PC-3 (cell line): ENCODE measurements around the gene EEPD1. TPM values are rescaled to one million over a fixed set of nuclear protein-coding genes. Genes with fewer than 3 reads are reported as not detected.

Experiments used
- ATAC-seq: fragments of 200-7000 bp; cut with Tn5 transposase; 2 replicates; pipeline ENCODE4 v1.9.1; 2020; ENCODE audit warnings: mild to moderate bottlenecking, moderate library complexity
- BruUV-seq: library from RNA; stranded (reverse); fragments of 400-500 nt; replicated peaks from 2 replicates; lab custom pipeline; 2021; lab: Mats Ljungman, UMichigan
- CTCF ChIA-PET: fragments of 300-600 bp; sonication (Branson Sonifier 250); formaldehyde crosslinking; loops from one replicate; lab custom pipeline; 2022; ENCODE audit warnings: antibody characterized with exemption; lab: Charles Lee
- POLR2A ChIA-PET: fragments of 300-600 bp; sonication (Branson Sonifier 250); formaldehyde crosslinking; loops from one replicate; lab custom pipeline; 2022; ENCODE audit warnings: antibody characterized with exemption; ENCODE audit not compliant: unreplicated experiment; lab: Charles Lee
- DNase-seq: peaks from one replicate; pipeline ENCODE4 v3.0.0-alpha.2; 2015
- H2AFZ ChIP-seq: fragments of 300-600 bp; sonication (generic); 2 replicates; pipeline ENCODE4 v1.6.0; 2016; ENCODE audit warnings: antibody characterized with exemption, low read length
- H3F3A ChIP-seq: fragments of 300-600 bp; sonication (generic); one replicate; pipeline ENCODE4 v1.6.0; 2017; ENCODE audit warnings: antibody characterized with exemption, low read length, control low read depth, mild to moderate bottlenecking; ENCODE audit not compliant: unreplicated experiment
- H3K27ac ChIP-seq: fragments of 300-600 bp; sonication (generic); 2 replicates; pipeline ENCODE4 v1.5.1; 2016; ENCODE audit warnings: mild to moderate bottlenecking, low read length
- H3K27me3 ChIP-seq: fragments of 300-600 bp; sonication (generic); 2 replicates; pipeline ENCODE4 v1.6.1; 2016; ENCODE audit warnings: low read length, mixed read lengths
- H3K36me3 ChIP-seq: fragments of 300-600 bp; sonication (generic); 2 replicates; pipeline ENCODE4 v1.6.1; 2016; ENCODE audit warnings: low read depth, mixed run types, low read length, mixed read lengths
- H3K4me1 ChIP-seq: fragments of 300-600 bp; sonication (generic); 2 replicates; pipeline ENCODE4 v1.5.1; 2016; ENCODE audit warnings: low read length; ENCODE audit not compliant: insufficient read depth
- H3K4me2 ChIP-seq: fragments of 300-600 bp; sonication (generic); 2 replicates; pipeline ENCODE4 v1.6.0; 2016; ENCODE audit warnings: low read length
- H3K4me3 ChIP-seq: fragments of 300-600 bp; sonication (generic); 2 replicates; pipeline ENCODE4 v1.5.1; 2016; ENCODE audit warnings: mild to moderate bottlenecking, low read length, mixed read lengths
- H3K79me2 ChIP-seq: fragments of 300-600 bp; sonication (generic); 2 replicates; pipeline ENCODE4 v1.6.1; 2017; ENCODE audit warnings: low read length, mixed read lengths
- H3K9ac ChIP-seq: fragments of 300-600 bp; sonication (generic); 2 replicates; pipeline ENCODE4 v1.6.0; 2016; ENCODE audit warnings: mild to moderate bottlenecking, low read length
- H3K9me2 ChIP-seq: fragments of 300-600 bp; sonication (generic); replicated peaks from 2 replicates; pipeline ENCODE4 v1.6.1; 2016; ENCODE audit warnings: mixed run types, low read length, mixed read lengths
- H3K9me3 ChIP-seq: fragments of 300-600 bp; sonication (generic); 2 replicates; pipeline ENCODE4 v1.6.1; 2016; ENCODE audit warnings: low read length, mixed read lengths
- H4K20me1 ChIP-seq: fragments of 300-600 bp; sonication (generic); 2 replicates; pipeline ENCODE4 v1.6.1; 2016; ENCODE audit warnings: low read length, mixed read lengths
- CTCF ChIP-seq: fragments of 300-600 bp; sonication (generic); conservative IDR thresholded peaks from 2 replicates; pipeline ENCODE4 v1.5.1; 2017; ENCODE audit warnings: antibody characterized with exemption, low read depth, mild to moderate bottlenecking, low read length
- EZH2 ChIP-seq: fragments of 300-600 bp; sonication (generic); IDR thresholded peaks from one replicate; pipeline ENCODE4 v1.6.1; 2017; ENCODE audit warnings: antibody characterized with exemption, mild to moderate bottlenecking, low read length; ENCODE audit not compliant: unreplicated experiment
- EZH2phosphoT487 ChIP-seq: fragments of 300-600 bp; sonication (generic); IDR thresholded peaks from 2 replicates; pipeline ENCODE4 v1.6.1; 2018; ENCODE audit warnings: mild to moderate bottlenecking, antibody characterized with exemption, low read length, borderline replicate concordance
- intact Hi-C: fragments of 100-400 bp; cut with micrococcal nuclease; formaldehyde crosslinking; loops from 2 replicates; pipeline ENCODE4 v1.9.0; 2023
- total RNA-seq: library from RNA; depleted of rRNA; stranded (reverse); fragments of >200 nt; gene quantifications from 2 replicates; pipeline ENCODE4 v1.2.3, GENCODE V29; 2014

Gene EEPD1
- total RNA-seq, 1 experiment from 2014 or later, result 28.3 TPM

- ATAC-seq, result peak; percentile 87
- Histone ChIP-seq H3K9ac (peak overlapping the region; percentile 76), H3K4me3 (peak overlapping the region; percentile 56), H3K79me2 (peaks cover 20% of the 10 kb centered on the region), H3K27ac (peak overlapping the region; percentile 90), H3F3A (peaks cover 4% of the 10 kb centered on the region), H3K9me2 (no peaks in the 10 kb centered on the region), H3K36me3 (no peaks in the 10 kb centered on the region), H2AFZ (peak overlapping the region; percentile 62; the same call in 1 of the 2 replicates), H3K4me2 (peak overlapping the region; percentile 81), H3K4me1 (peaks cover 57% of the 10 kb centered on the region), H4K20me1 (no peaks in the 10 kb centered on the region), H3K9me3 (no peaks in the 10 kb centered on the region), H3K27me3 (no peaks in the 10 kb centered on the region)
- TF ChIP-seq EZH2 (no peak), EZH2phosphoT487 (no peak), CTCF (no peak)
- CTCF ChIA-PET, result no interaction called here
- POLR2A ChIA-PET, result no interaction called here
- peak; percentile 86 for DNase-seq
- TSS peak; percentile 20 for BruUV-seq
- intact Hi-C loops, result loop anchor here (2.0 kb wide), 1 partner anchor 20 kb away; no protein-coding TSS in a partner anchor
These were observed 128.1 kb downstream of the EEPD1 start for GRCh38 chr7:36280840-36281812.

GRCh38 chr7:36281945-36282717 is 129.1 kb downstream of the EEPD1 start:
- Histone ChIP-seq H2AFZ (no peak overlapping the region), H4K20me1 (no peaks in the 10 kb centered on the region), H3F3A (peaks cover 4% of the 10 kb centered on the region), H3K36me3 (no peaks in the 10 kb centered on the region), H3K4me2 (peak overlapping the region; percentile 81), H3K4me3 (peak overlapping the region; percentile 56; the same call in 1 of the 2 replicates), H3K9ac (peak overlapping the region; percentile 76), H3K27me3 (no peaks in the 10 kb centered on the region), H3K9me2 (no peaks in the 10 kb centered on the region), H3K9me3 (no peaks in the 10 kb centered on the region), H3K27ac (peak overlapping the region; percentile 90), H3K4me1 (peaks cover 65% of the 10 kb centered on the region), H3K79me2 (peaks cover 20% of the 10 kb centered on the region)
- ChIA-PET CTCF (no interaction called here), POLR2A (no interaction called here)
- intact Hi-C loops, result loop anchor here (2.0 kb wide), 1 partner anchor 21 kb away; no protein-coding TSS in a partner anchor
- ATAC-seq, result no peak
- TF ChIP-seq EZH2, result no peak
- TF ChIP-seq CTCF, result no peak
- DNase-seq, result no peak
- no TSS peak for BruUV-seq
